CD14-positive monocyte (primary cell): ENCODE results near the gene SYT13. TPM values are rescaled to one million over a fixed set of nuclear protein-coding genes. Genes with fewer than 3 reads are reported as not detected.

ENCODE experiments used
- DNase-seq, 3 donors: peaks; one replicate each; pipeline ENCODE4 v3.0.0-alpha.2; 2011 to 2022
- H2AFZ ChIP-seq: 2 replicates; pipeline ENCODE4 v1.6.0; 2012; ENCODE audit warnings: mild to moderate bottlenecking, low read depth, low read length, inconsistent platforms; ENCODE audit not compliant: insufficient read depth, poor library complexity, severe bottlenecking
- H3K27ac ChIP-seq, 2 donors: 1 replicate in 1 of 2; 2 replicates in 1 of 2; pipeline ENCODE4 v1.5.1; 2012 to 2013; ENCODE audit warnings: low read length in 2 of 2, control low read depth in 1 of 2, inconsistent platforms in 1 of 2, low read depth in 1 of 2, mild to moderate bottlenecking in 1 of 2
- H3K27me3 ChIP-seq, 2 donors: one replicate each; pipeline versions ENCODE4 v1.6.0 to v1.6.1; 2011 to 2013; ENCODE audit warnings: low read length in 2 of 2; ENCODE audit not compliant: control insufficient read depth in 2 of 2, insufficient read depth in 2 of 2
- H3K36me3 ChIP-seq, 2 donors: replicated peaks in 1 of 2; 1 replicate in 1 of 2; 2 replicates in 1 of 2; pipeline versions ENCODE4 v1.5.1 to v1.6.1; 2012 to 2013; ENCODE audit warnings: low read length in 2 of 2, control low read depth in 1 of 2, inconsistent platforms in 1 of 2, mild to moderate bottlenecking in 1 of 2; ENCODE audit not compliant: insufficient read depth in 2 of 2, control insufficient read depth in 1 of 2
- H3K4me1 ChIP-seq, 2 donors: 1 replicate in 1 of 2; 2 replicates in 1 of 2; pipeline versions ENCODE4 v1.5.1 to v1.6.1; 2012 to 2013; ENCODE audit warnings: low read length in 2 of 2, control low read depth in 1 of 2, inconsistent platforms in 1 of 2, mild to moderate bottlenecking in 1 of 2, moderate library complexity in 1 of 2; ENCODE audit not compliant: insufficient read depth in 2 of 2, control insufficient read depth in 1 of 2
- H3K4me2 ChIP-seq: replicated peaks from 2 replicates; pipeline ENCODE3; 2012; ENCODE audit warnings: low read length, moderate library complexity, mild to moderate bottlenecking; ENCODE audit not compliant: poor library complexity, severe bottlenecking; ENCODE audit errors: extremely low read depth
- H3K4me3 ChIP-seq, 3 experiments: fragments of 200-600 bp in 1 of 3; sonication (generic) in 1 of 3; replicated peaks in 1 of 3; 1 replicate in 2 of 3; 2 replicates in 1 of 3; pipeline ENCODE4 v1.5.1; 2011 to 2013; ENCODE audit warnings: low read length in 3 of 3, mild to moderate bottlenecking in 3 of 3, control low read depth in 2 of 3, low read depth in 2 of 3, inconsistent platforms in 1 of 3, moderate library complexity in 1 of 3
- H3K79me2 ChIP-seq: 2 replicates; pipeline ENCODE4 v1.6.0; 2012; ENCODE audit warnings: mild to moderate bottlenecking, control low read depth, inconsistent platforms, low read length, moderate library complexity; ENCODE audit not compliant: insufficient read depth
- H3K9ac ChIP-seq: 2 replicates; pipeline ENCODE4 v1.6.0; 2017; ENCODE audit warnings: low read length, mild to moderate bottlenecking; ENCODE audit not compliant: insufficient read depth, poor library complexity, severe bottlenecking
- H3K9me3 ChIP-seq, 2 donors: replicated peaks in 1 of 2; 1 replicate in 1 of 2; 2 replicates in 1 of 2; pipeline versions ENCODE4 v1.5.1 to v1.6.1; 2012 to 2013; ENCODE audit warnings: low read length in 2 of 2, control low read depth in 1 of 2; ENCODE audit not compliant: control insufficient read depth in 1 of 2, insufficient read depth in 1 of 2
- H4K20me1 ChIP-seq: 2 replicates; pipeline ENCODE4 v1.6.0; 2012; ENCODE audit warnings: mild to moderate bottlenecking, low read length, control low read depth, moderate library complexity; ENCODE audit not compliant: insufficient read depth
- H3K27ac Mint-ChIP-seq, 7 donors: one replicate each; pipeline ENCODE4 v1.8.0; 2020; ENCODE audit warnings: mild to moderate bottlenecking in 7 of 7, mixed read lengths in 7 of 7, moderate library complexity in 6 of 7, inconsistent platforms in 2 of 7
- H3K27me3 Mint-ChIP-seq, 3 donors: one replicate each; pipeline ENCODE4 v1.8.0; 2021 to 2022; ENCODE audit warnings: low read depth in 3 of 3, mild to moderate bottlenecking in 3 of 3, mixed read lengths in 3 of 3, moderate library complexity in 3 of 3, inconsistent platforms in 1 of 3
- H3K36me3 Mint-ChIP-seq, 2 donors: one replicate each; pipeline ENCODE4 v1.8.0; 2020; ENCODE audit warnings: mixed read lengths in 2 of 2, inconsistent platforms in 1 of 2, mild to moderate bottlenecking in 1 of 2
- H3K4me1 Mint-ChIP-seq: one replicate; pipeline ENCODE4 v1.8.0; 2020; ENCODE audit warnings: mild to moderate bottlenecking, mixed read lengths
- H3K4me3 Mint-ChIP-seq, 2 donors: one replicate each; pipeline ENCODE4 v1.8.0; 2020; ENCODE audit warnings: mild to moderate bottlenecking in 2 of 2, mixed read lengths in 2 of 2, moderate library complexity in 1 of 2
- H3K9me3 Mint-ChIP-seq, 7 donors: one replicate each; pipeline ENCODE4 v1.8.0; 2020 to 2022; ENCODE audit warnings: mixed read lengths in 7 of 7, mild to moderate bottlenecking in 6 of 7, moderate library complexity in 6 of 7, inconsistent platforms in 2 of 7
- CTCF ChIP-seq: fragments of 200-600 bp; IDR thresholded peaks from one replicate; pipeline ENCODE4 v1.8.0; 2022; ENCODE audit warnings: antibody characterized with exemption, mild to moderate bottlenecking
- WGBS: methylation state at CpG from one replicate; pipeline ENCODE4 v1.1.5; 2013; ENCODE audit warnings: missing lambda C conversion rate; ENCODE audit not compliant: insufficient coverage; 5-methylcytosine and 5-hydroxymethylcytosine counted together
- intact Hi-C, 2 donors: fragments of 100-400 bp; cut with micrococcal nuclease; formaldehyde crosslinking; loops; one replicate each; pipeline versions ENCODE4 v1.15.0 to v1.15.1; 2023
- polyA plus RNA-seq, 3 donors: library from polyadenylated mRNA; depleted of rRNA in 1 of 3; unstranded in 2 of 3; stranded (reverse) in 1 of 3; fragments of 300-500 nt in 2 of 3; fragments of >200 nt in 1 of 3; fragmentation: Illumina TruSeq in 2 of 3; gene quantifications; 1 replicate in 2 of 3; 2 replicates in 1 of 3; pipeline ENCODE4 v1.2.3, GENCODE V29; 2012 to 2021

Gene SYT13
- polyA plus RNA-seq, 3 donors: not detected

GRCh38 chr11:45243967-45244366 is 42.2 kb downstream of the SYT13 start:
- Histone ChIP-seq H3K79me2 (no peaks in the 10 kb centered on the region), H3K27me3 (no peaks in the 10 kb centered on the region), H3K4me1 (no peaks in the 10 kb centered on the region), H3K4me3 (no peak overlapping the region), H4K20me1 (no peaks in the 10 kb centered on the region), H3K9ac (no peak overlapping the region), H3K36me3 (no peaks in the 10 kb centered on the region), H3K4me2 (no peak overlapping the region), H3K27ac (no peak overlapping the region), H2AFZ (no peak overlapping the region), H3K9me3 (no peaks in the 10 kb centered on the region)
- no peak overlapping the region for H3K4me3 Mint-ChIP-seq
- no peak for TF ChIP-seq CTCF
- no peaks in the 10 kb centered on the region for H3K4me1 Mint-ChIP-seq
- no peaks in the 10 kb centered on the region for H3K36me3 Mint-ChIP-seq
- peaks cover 4 to 7% (median 7%) of the 10 kb centered on the region in 3 donors for H3K27me3 Mint-ChIP-seq
- no peak for DNase-seq
- H3K27ac Mint-ChIP-seq: no peak overlapping the region
- 95% methylated on average over 11 of the region's 12 CpGs for WGBS
- intact Hi-C loops: no loop called here
- H3K9me3 Mint-ChIP-seq: peaks cover 0 to 6% (median 0%) of the 10 kb centered on the region in 7 donors

GRCh38 chr11:45239733-45240132 is 46.4 kb downstream of the SYT13 start:
- H3K27ac ChIP-seq: no peak overlapping the region
- TF ChIP-seq CTCF: no peak
- Mint-ChIP-seq H3K4me3 (no peak overlapping the region), H3K27me3 (peaks cover 7 to 11% (median 7%) of the 10 kb centered on the region in 3 donors), H3K27ac (no peak overlapping the region), H3K36me3 (no peaks in the 10 kb centered on the region), H3K9me3 (peaks cover 0 to 8% (median 2%) of the 10 kb centered on the region in 7 donors), H3K4me1 (peaks cover 7% of the 10 kb centered on the region)
- H3K9ac ChIP-seq: no peak overlapping the region
- no peaks in the 10 kb centered on the region for H4K20me1 ChIP-seq
- no CpG with 5 or more reads among the region's 1 CpG for WGBS
- H3K9me3 ChIP-seq: no peaks in the 10 kb centered on the region
- H3K79me2 ChIP-seq: no peaks in the 10 kb centered on the region
- H3K4me3 ChIP-seq: no peak overlapping the region
- no peaks in the 10 kb centered on the region for H3K4me1 ChIP-seq
- H3K27me3 ChIP-seq: no peaks in the 10 kb centered on the region
- DNase-seq: no peak
- H3K36me3 ChIP-seq: no peaks in the 10 kb centered on the region
- intact Hi-C loops: no loop called here
- no peak overlapping the region for H3K4me2 ChIP-seq
- no peak overlapping the region for H2AFZ ChIP-seq
